ENCODE data around the gene OGDH.

The OGDH gene

DNA sequence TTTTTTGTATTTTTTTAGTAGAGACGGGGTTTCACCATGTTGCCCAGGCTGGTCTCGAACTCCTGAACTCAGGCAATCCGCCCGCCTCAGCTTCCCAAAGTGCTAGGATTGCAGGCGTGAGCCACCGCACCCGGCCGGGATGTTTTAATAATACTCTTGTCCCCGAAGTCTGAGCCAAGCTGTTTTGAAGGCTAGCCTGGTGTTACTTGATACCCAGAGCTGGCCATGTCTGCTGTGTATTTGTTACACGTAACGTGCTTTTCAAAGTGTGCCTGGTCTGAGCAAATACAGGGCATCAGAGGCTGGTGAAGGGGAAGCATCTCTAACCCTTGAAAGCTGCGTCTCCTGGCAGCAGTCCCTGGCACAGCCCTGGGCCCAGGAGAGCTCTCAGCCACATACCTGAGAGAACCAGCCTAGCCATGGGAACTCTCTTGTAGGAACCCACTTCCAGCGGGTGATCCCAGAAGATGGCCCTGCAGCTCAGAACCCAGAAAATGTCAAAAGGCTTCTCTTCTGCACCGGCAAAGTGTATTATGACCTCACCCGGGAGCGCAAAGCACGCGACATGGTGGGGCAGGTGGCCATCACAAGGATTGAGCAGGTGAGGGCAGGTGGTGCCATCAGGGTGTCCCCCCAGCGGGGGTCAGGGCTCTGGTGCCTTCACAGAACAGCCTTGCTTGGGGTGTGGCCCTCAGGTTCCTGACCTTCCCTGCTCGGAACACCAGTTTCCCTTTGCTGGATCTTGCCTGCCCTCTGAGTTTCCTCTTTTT lies 100.5 kb downstream of the OGDH start:
- no peak overlapping the region for H3K4me3 ChIP-seq (ENCODE audit: low read depth, low read length)
- TF ChIP-seq, protein P1, sequence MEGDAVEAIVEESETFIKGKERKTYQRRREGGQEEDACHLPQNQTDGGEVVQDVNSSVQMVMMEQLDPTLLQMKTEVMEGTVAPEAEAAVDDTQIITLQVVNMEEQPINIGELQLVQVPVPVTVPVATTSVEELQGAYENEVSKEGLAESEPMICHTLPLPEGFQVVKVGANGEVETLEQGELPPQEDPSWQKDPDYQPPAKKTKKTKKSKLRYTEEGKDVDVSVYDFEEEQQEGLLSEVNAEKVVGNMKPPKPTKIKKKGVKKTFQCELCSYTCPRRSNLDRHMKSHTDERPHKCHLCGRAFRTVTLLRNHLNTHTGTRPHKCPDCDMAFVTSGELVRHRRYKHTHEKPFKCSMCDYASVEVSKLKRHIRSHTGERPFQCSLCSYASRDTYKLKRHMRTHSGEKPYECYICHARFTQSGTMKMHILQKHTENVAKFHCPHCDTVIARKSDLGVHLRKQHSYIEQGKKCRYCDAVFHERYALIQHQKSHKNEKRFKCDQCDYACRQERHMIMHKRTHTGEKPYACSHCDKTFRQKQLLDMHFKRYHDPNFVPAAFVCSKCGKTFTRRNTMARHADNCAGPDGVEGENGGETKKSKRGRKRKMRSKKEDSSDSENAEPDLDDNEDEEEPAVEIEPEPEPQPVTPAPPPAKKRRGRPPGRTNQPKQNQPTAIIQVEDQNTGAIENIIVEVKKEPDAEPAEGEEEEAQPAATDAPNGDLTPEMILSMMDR (IDR thresholded peaks at IDR 0.05; ENCODE audit: low read depth, low read length, missing control alignments): no peak
- no peak for DNase-seq (ENCODE audit: low read depth)

DNA sequence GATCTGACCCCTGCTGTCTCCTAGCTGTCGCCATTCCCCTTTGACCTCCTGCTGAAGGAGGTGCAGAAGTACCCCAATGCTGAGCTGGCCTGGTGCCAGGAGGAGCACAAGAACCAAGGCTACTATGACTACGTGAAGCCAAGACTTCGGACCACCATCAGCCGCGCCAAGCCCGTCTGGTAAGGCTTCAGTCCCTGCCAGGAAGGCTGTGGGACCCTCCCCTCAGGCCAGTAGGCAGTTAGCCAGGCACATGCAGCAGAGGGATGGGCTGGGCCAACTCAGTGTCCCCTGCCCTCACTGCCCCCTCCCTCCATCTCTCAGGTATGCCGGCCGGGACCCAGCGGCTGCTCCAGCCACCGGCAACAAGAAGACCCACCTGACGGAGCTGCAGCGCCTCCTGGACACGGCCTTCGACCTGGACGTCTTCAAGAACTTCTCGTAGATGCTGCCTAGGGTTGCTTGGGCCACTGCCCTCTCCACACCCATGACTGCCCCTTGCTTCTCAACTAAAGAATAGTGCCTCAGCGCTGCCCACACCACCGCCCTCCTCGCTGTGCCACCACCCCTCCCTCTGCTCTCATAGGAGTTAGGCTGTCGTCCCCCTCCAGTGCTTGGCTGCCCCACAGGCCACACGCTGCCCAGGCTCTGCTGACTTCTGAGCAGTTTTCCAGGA lies 101.3 kb downstream of the OGDH start:
- H3K4me3 ChIP-seq (ENCODE audit: low read depth, low read length): no peak overlapping the region
- TF ChIP-seq, protein P1 (IDR thresholded peaks at IDR 0.05; ENCODE audit: low read depth, low read length, missing control alignments): no peak
- no peak for DNase-seq (ENCODE audit: low read depth)

DNA sequence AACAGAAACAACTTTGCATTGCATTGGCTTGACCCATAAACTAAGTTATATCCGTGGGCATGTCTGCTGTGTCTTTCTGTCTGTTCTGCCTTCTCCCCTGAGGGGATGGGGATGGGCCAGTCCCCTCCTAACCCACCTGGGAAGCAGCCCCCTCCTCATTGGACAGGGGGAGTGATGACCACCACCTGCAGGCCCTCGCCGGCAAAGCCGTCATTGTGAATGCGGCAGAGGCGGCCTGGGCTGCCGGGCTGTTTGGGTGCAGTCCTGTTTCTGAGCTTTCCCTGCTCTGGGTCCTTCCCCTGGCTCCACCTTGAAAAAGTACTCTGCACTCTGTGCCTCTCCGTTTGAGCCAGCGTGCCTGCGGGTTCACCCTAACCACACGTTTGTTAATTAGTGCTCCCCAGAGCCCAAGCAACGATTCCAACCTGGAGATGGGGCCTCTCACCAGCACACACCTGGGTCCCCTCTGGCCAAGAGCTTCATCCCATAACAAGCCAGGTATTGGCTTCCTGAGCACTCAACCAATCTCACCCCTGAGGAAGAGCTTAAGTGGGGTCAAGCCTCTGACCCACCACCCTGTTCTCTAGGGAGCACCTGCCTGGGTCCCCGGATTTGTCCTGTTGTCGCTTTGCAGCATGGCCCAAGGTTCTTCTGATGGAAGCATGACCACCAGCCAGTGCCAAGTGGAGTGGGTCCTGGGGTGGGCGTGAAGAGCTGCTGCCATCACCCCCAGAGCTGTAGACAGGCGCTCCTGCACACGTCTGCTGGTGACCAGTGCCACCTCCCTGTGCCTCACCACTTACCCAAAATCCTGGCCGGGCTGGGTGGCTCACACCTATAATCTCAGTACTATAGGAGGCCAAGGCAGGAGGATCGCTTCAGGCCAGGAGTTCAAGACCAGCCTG lies 102.8 kb downstream of the OGDH start:
- DNase-seq (ENCODE audit: low read depth): no peak
- TF ChIP-seq, protein P1 (IDR thresholded peaks at IDR 0.05; ENCODE audit: low read depth, low read length, missing control alignments): no peak
- no peak overlapping the region for H3K4me3 ChIP-seq (ENCODE audit: low read depth, low read length)

DNA sequence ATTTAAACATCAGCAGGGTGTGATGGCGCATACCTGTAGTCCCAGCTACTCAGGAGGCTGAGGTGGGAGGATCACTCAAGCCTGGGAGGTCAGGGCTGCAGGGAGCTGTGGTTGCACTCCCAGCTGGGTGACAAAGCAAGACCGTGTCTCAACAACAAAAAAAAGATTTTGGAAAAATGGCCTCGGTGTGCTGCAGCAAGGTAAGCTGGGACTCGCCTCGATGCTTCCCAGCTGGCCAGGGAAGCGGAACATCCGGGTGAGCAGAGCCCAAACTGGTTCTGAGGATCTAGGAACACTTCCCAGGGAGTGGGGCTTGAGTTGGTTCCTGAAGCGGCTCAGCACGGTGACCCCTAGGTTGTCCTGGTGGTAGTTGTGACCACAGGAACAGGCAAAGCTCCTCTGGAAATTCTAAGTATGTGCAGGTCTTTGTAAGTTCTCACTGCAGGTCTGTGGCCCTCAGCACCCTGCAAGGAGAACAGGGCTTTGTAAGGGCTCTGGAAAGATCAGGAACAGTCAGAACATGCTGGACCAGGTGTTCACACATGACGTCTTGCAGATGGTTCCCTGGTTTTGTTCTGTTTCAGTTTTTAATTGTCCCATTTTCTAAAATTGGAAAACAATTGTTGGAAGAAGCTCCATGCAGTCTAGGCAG lies 103.6 kb downstream of the OGDH start:
- no peak overlapping the region for H3K4me3 ChIP-seq (ENCODE audit: low read depth, low read length)
- TF ChIP-seq, protein P1 (IDR thresholded peaks at IDR 0.05; ENCODE audit: low read depth, low read length, missing control alignments): no peak
- no peak for DNase-seq (ENCODE audit: low read depth)

DNA sequence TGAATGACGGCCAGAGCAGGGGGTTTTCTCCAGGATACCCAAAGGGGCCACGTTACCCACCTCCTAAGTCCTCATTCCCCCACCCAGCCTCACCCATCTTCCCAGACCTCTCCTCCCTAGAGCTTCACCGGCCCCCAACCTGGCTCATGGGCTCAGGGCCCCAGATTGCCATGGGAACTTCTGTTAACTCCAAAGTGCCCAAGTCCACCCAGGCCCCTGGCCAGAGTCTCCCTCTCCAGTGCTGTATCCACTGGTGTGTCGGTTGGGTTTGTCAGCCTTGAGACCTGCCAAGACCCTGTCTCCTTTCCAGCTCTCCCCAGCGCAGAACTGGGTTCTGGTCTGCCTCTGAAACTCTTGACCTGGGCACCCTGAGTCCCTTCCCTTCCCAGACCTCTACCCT lies 105.1 kb downstream of the OGDH start:
- no peak for DNase-seq (ENCODE audit: low read depth)
- TF ChIP-seq, protein P1 (IDR thresholded peaks at IDR 0.05; ENCODE audit: low read depth, low read length, missing control alignments): no peak
- H3K4me3 ChIP-seq (ENCODE audit: low read depth, low read length): no peak overlapping the region

DNA sequence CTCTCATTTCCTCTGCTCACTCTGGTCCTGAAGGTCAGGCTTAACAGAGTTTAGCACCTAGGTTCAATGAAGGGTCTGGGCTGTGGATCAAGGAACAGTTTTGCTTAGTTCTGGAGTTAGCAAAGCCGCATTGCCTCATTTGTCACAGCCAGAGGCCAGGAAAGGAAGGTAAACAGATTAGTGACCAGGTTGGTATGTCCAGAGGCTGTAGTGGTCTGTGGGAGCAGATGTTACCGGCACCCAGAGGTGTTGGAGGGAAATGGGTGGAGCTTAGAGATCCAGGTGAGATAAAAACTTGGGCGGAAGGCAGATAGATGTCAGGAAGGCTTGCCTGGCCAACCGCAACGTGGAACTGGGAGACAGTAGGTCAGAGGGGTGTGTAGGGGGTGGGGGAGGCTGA lies 105.6 kb downstream of the OGDH start:
- no peak for DNase-seq (ENCODE audit: low read depth)
- TF ChIP-seq, protein P1 (IDR thresholded peaks at IDR 0.05; ENCODE audit: low read depth, low read length, missing control alignments): no peak
- H3K4me3 ChIP-seq (ENCODE audit: low read depth, low read length): no peak overlapping the region
